Measurements from ENCODE around the gene ZSCAN5B. TPM values are rescaled to one million over a fixed set of nuclear protein-coding genes. Genes with fewer than 3 reads are reported as not detected.
"Not testable (repeated sequence)": the region's sequence is repeated elsewhere in the genome, so short reads cannot be mapped to it uniquely, and the experiment has no call there.

Gene ZSCAN5B
- total RNA-seq (2014; rRNA removed; shearing (Covaris generic)), result not detected in 2 replicates
- not detected in 2 replicates for polyA plus RNA-seq (2014; cell fraction: nucleus; rRNA removed)

- DNase-seq (ENCODE audit: extremely low read depth, low read depth), result not testable (repeated sequence)
These were observed at the start of gene ZSCAN5B for GRCh38 chr19:56197646-56198045. Gene ZSCAN5B, minus strand, starts transcription at chr19:56197783. Its CDS starts 4,731 bp downstream, at chr19:56193052.

GRCh38 chr19:56245764-56246163, 48.2 kb upstream of the ZSCAN5B start:
- not testable (repeated sequence) for DNase-seq (ENCODE audit: extremely low read depth, low read depth)

- DNase-seq (ENCODE audit: extremely low read depth, low read depth), result peak; percentile 84
These were observed 47.6 kb upstream of the ZSCAN5B start for GRCh38 chr19:56245121-56245740.

GRCh38 chr19:56223481-56223880, 25.9 kb upstream of the ZSCAN5B start:
- no peak for DNase-seq (ENCODE audit: extremely low read depth, low read depth)

GRCh38 chr19:56222901-56223300, 25.3 kb upstream of the ZSCAN5B start:
- no peak for DNase-seq (ENCODE audit: extremely low read depth, low read depth)

- DNase-seq (ENCODE audit: extremely low read depth, low read depth), result no peak
These were observed 24.3 kb upstream of the ZSCAN5B start for GRCh38 chr19:56221851-56222250.

- not testable (repeated sequence) for DNase-seq (ENCODE audit: extremely low read depth, low read depth)
These were observed 23.9 kb upstream of the ZSCAN5B start for GRCh38 chr19:56221442-56221841.

GRCh38 chr19:56218961-56219360, 21.4 kb upstream of the ZSCAN5B start:
- no peak for DNase-seq (ENCODE audit: extremely low read depth, low read depth)

GRCh38 chr19:56217039-56217949, 19.7 kb upstream of the ZSCAN5B start:
- no peak for DNase-seq (ENCODE audit: extremely low read depth, low read depth)

- DNase-seq (ENCODE audit: extremely low read depth, low read depth), result no peak
These were observed 14.1 kb upstream of the ZSCAN5B start for GRCh38 chr19:56211718-56212117.

- not testable (repeated sequence) for DNase-seq (ENCODE audit: extremely low read depth, low read depth)
These were observed 12.5 kb upstream of the ZSCAN5B start for GRCh38 chr19:56210036-56210435.

- DNase-seq (ENCODE audit: extremely low read depth, low read depth), result no peak
These were observed 11.5 kb upstream of the ZSCAN5B start for GRCh38 chr19:56209091-56209490.

GRCh38 chr19:56207581-56207980, 10.0 kb upstream of the ZSCAN5B start:
- DNase-seq (ENCODE audit: extremely low read depth, low read depth), result not testable (repeated sequence)

- no peak for DNase-seq (ENCODE audit: extremely low read depth, low read depth)
These were observed 4.4 kb upstream of the ZSCAN5B start, which contains the start of gene ZSCAN5C for GRCh38 chr19:56201973-56202372. Gene ZSCAN5C, plus strand, starts transcription at chr19:56202273. Its CDS starts 3,641 bp downstream, at chr19:56205914.

- DNase-seq (ENCODE audit: extremely low read depth, low read depth), result no peak
These were observed 2.1 kb upstream of the ZSCAN5B start for GRCh38 chr19:56199687-56200086.

GRCh38 chr19:56193981-56194640, 3.5 kb downstream of the ZSCAN5B start:
- no peak for DNase-seq (ENCODE audit: extremely low read depth, low read depth)

- DNase-seq (ENCODE audit: extremely low read depth, low read depth), result no peak
These were observed 5.9 kb downstream of the ZSCAN5B start for GRCh38 chr19:56191711-56192110.

- DNase-seq (ENCODE audit: extremely low read depth, low read depth), result no peak
These were observed 6.5 kb downstream of the ZSCAN5B start for GRCh38 chr19:56191115-56191514.

GRCh38 chr19:56189785-56190184, 7.8 kb downstream of the ZSCAN5B start:
- DNase-seq (ENCODE audit: extremely low read depth, low read depth), result no peak

- DNase-seq (ENCODE audit: extremely low read depth, low read depth), result no peak
These were observed 19.9 kb downstream of the ZSCAN5B start for GRCh38 chr19:56177564-56178243.
